Lung (tissue), 12 donors: ENCODE measurements around the gene PACRG. TPM values are rescaled to one million over a fixed set of nuclear protein-coding genes. Genes with fewer than 3 reads are reported as not detected.

ENCODE experiments used
- ATAC-seq: fragments of 200-7000 bp; cut with Tn5 transposase; one replicate; pipeline ENCODE4 v1.9.1; 2020; ENCODE audit warnings: moderate number of reproducible peaks; ENCODE audit not compliant: insufficient read depth, low FRiP score
- DNase-seq, 3 donors: peaks; one replicate each; pipeline ENCODE4 v3.0.0-alpha.2; 2013 to 2017
- H3K27ac ChIP-seq, 2 donors: one replicate each; pipeline ENCODE4 v1.5.1; 2013; ENCODE audit warnings: mild to moderate bottlenecking in 2 of 2, moderate library complexity in 2 of 2, control low read depth in 1 of 2, inconsistent platforms in 1 of 2, low read depth in 1 of 2, low read length in 1 of 2
- H3K27me3 ChIP-seq, 3 donors: one replicate each; pipeline ENCODE4 v1.5.1; 2013; ENCODE audit warnings: low read length in 2 of 3; ENCODE audit not compliant: control insufficient read depth in 3 of 3, insufficient read depth in 3 of 3
- H3K36me3 ChIP-seq, 4 donors: one replicate each; pipeline ENCODE4 v1.5.1; 2013; ENCODE audit warnings: low read length in 4 of 4, mild to moderate bottlenecking in 1 of 4, moderate library complexity in 1 of 4; ENCODE audit not compliant: control insufficient read depth in 4 of 4, insufficient read depth in 4 of 4
- H3K4me1 ChIP-seq, 5 donors: one replicate each; pipeline ENCODE4 v1.5.1; 2013; ENCODE audit warnings: low read length in 5 of 5, mild to moderate bottlenecking in 2 of 5, moderate library complexity in 1 of 5; ENCODE audit not compliant: control insufficient read depth in 5 of 5, insufficient read depth in 5 of 5
- H3K4me3 ChIP-seq: one replicate; pipeline ENCODE4 v1.5.1; 2013; ENCODE audit warnings: mild to moderate bottlenecking, control low read depth, moderate library complexity
- H3K9ac ChIP-seq, 2 donors: one replicate each; pipeline ENCODE4 v1.5.1; 2013; ENCODE audit warnings: low read length in 2 of 2, control low read depth in 1 of 2; ENCODE audit not compliant: insufficient read depth in 1 of 2
- H3K9me3 ChIP-seq, 4 donors: one replicate each; pipeline ENCODE4 v1.5.1; 2013; ENCODE audit warnings: low read length in 3 of 4, mild to moderate bottlenecking in 1 of 4, moderate library complexity in 1 of 4; ENCODE audit not compliant: control insufficient read depth in 4 of 4, insufficient read depth in 3 of 4
- WGBS, 2 donors: extraction: QIAGEN DNeasy Blood & Tissue Kit; methylation state at CpG; one replicate each; pipeline ENCODE4 v1.1.7; 2013; 5-methylcytosine and 5-hydroxymethylcytosine counted together
- polyA plus RNA-seq, 2 donors: library from polyadenylated mRNA; stranded (reverse); fragments of 200-250 nt; gene quantifications; one replicate each; pipeline ENCODE4 v1.2.1, GENCODE V29; 2013
- total RNA-seq, 2 donors: library from RNA; depleted of rRNA in 1 of 2; stranded (reverse); fragments of >200 nt in 1 of 2; gene quantifications; one replicate each; pipeline ENCODE4 v1.2.1, GENCODE V29; 2014 to 2021
- TF ChIP-seq, protein P1 (sequence below): IDR thresholded peaks from 2 replicates; pipeline ENCODE4 v1.5.1; 2012; ENCODE audit warnings: mild to moderate bottlenecking; ENCODE audit errors: control extremely low read depth, extremely low read depth
- donor health status: control.
- donor health status: control.
- donor health status: Bipolar disorder and iron deficiency.
- donor health status: healthy.
- donor health status: DM: yes; HTN: yes; CAD: no.

The PACRG gene
- total and polyA plus RNA-seq, 4 donors: 3.8 to 26.6 (median 7.4) TPM

DNA sequence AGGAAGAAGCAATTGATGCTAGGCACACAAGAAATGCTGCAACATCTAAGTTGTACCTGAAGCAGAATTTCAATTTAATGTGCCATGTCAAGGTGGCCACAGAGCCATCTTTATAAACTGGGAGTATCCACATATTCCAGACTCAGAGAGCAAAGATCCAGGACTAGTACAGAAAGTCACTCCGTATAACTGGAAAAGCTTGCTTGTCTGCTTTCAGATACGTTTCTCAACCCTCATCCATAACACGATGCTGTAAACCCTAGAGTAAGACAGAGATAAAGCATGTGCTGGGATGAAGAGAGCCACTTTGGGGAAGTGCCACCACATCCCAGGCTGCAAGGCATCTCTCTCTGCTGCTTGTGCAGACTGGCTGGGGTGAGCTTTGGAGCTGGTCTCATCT is 134.7 kb downstream of the PACRG start:
- TF ChIP-seq, protein P1, sequence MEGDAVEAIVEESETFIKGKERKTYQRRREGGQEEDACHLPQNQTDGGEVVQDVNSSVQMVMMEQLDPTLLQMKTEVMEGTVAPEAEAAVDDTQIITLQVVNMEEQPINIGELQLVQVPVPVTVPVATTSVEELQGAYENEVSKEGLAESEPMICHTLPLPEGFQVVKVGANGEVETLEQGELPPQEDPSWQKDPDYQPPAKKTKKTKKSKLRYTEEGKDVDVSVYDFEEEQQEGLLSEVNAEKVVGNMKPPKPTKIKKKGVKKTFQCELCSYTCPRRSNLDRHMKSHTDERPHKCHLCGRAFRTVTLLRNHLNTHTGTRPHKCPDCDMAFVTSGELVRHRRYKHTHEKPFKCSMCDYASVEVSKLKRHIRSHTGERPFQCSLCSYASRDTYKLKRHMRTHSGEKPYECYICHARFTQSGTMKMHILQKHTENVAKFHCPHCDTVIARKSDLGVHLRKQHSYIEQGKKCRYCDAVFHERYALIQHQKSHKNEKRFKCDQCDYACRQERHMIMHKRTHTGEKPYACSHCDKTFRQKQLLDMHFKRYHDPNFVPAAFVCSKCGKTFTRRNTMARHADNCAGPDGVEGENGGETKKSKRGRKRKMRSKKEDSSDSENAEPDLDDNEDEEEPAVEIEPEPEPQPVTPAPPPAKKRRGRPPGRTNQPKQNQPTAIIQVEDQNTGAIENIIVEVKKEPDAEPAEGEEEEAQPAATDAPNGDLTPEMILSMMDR: no peak
- Histone ChIP-seq H3K27me3 (no peaks in the 10 kb centered on the region), H3K36me3 (no peaks in the 10 kb centered on the region), H3K4me3 (no peak overlapping the region), H3K27ac (no peak overlapping the region), H3K4me1 (peaks cover 0 to 6% (median 0%) of the 10 kb centered on the region in 5 donors), H3K9ac (no peak overlapping the region), H3K9me3 (peaks cover 0 to 2% (median 0%) of the 10 kb centered on the region in 4 donors)
- no peak for ATAC-seq
- 67 to 84% methylated on average over 3 of the region's 3 CpGs for WGBS, 2 donors
- no peak for DNase-seq

DNA sequence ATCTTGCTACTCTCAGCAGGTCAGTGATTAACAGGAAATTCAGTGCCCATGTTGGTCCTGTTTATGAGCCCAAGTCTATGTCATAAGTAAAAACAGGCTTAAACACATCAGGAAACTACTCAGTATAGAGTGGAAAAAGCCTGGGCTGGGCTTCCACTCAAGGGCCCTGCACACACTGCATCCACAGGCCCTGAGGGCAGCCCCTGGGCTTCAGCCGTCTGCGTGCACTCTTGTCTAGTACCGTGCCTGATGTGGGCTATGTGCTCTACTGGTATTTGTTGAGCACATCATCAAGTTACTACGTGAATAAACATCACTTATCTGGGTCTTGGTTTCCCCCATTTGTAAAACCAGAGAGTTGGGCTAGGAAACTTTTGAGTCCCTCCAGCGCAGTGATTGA is 135.2 kb downstream of the PACRG start:
- no peak overlapping the region for H3K27ac ChIP-seq
- no peaks in the 10 kb centered on the region for H3K36me3 ChIP-seq
- ATAC-seq (no peak), DNase-seq (no peak)
- H3K4me1 ChIP-seq: peaks cover 0 to 6% (median 0%) of the 10 kb centered on the region in 5 donors
- H3K4me3 ChIP-seq: no peak overlapping the region
- peaks cover 0 to 2% (median 0%) of the 10 kb centered on the region in 4 donors for H3K9me3 ChIP-seq
- H3K27me3 ChIP-seq: no peaks in the 10 kb centered on the region
- TF ChIP-seq, protein P1: no peak
- no peak overlapping the region for H3K9ac ChIP-seq
- WGBS, 2 donors: 93% methylated on average over 5 of the region's 5 CpGs

DNA sequence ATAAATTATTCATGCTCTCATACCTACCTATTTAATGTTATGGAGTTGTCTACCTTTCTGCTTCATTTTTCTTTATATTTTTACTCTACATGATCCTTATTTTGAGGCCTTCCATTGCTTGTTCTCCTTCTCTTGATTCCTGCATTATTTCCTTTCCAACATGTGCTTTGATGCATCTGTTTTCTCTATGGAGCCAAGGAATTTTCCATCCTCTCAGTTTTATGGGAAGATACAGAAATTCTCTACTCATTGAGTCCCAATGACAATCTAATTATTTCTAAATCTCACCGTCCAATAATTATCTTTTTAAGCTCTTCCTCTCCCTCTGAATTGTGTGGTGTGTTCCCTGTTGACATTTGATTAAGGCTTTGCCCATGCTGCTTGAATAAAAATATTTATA is 136.0 kb downstream of the PACRG start:
- Histone ChIP-seq H3K27ac (no peak overlapping the region), H3K4me1 (peaks cover 0 to 6% (median 0%) of the 10 kb centered on the region in 5 donors), H3K36me3 (no peaks in the 10 kb centered on the region), H3K9ac (no peak overlapping the region), H3K27me3 (no peaks in the 10 kb centered on the region), H3K9me3 (peaks cover 0 to 4% (median 0%) of the 10 kb centered on the region in 4 donors), H3K4me3 (no peak overlapping the region)
- ATAC-seq: no peak
- no peak for DNase-seq
- WGBS, 2 donors: 88 to 90% methylated on average over 1 of the region's 1 CpG
- TF ChIP-seq, protein P1: no peak

DNA sequence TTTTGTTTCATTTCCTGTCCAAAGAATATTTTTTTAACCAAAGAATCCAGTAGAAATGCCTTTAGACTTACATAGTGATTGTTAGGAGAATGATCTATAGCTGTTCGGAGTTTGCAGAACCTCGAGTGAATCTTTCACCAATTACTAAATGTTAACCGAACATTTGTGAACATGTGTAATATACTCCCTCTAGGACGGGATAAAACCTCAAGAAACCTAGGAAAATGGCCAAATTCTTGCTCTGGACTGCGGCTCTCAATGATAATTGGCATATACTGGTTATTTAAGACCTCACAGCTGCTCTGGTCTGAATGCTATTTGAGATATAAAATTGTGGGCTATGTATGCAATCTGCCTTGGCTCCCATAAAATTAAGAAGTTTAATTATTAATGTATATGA is 137.1 kb downstream of the PACRG start:
- Histone ChIP-seq H3K4me3 (no peak overlapping the region), H3K27me3 (no peaks in the 10 kb centered on the region), H3K9me3 (peaks cover 0 to 4% (median 0%) of the 10 kb centered on the region in 4 donors), H3K4me1 (peaks cover 0 to 6% (median 0%) of the 10 kb centered on the region in 5 donors), H3K27ac (no peak overlapping the region), H3K36me3 (no peaks in the 10 kb centered on the region), H3K9ac (no peak overlapping the region)
- ATAC-seq (no peak), DNase-seq (peak in 2 of 3 donors; percentile 49 to 59)
- TF ChIP-seq, protein P1: no peak
- WGBS, 2 donors: 74 to 83% methylated on average over 5 of the region's 5 CpGs
